DOHH2 (cell line): ENCODE data around the gene NCLN.

Experiments
- CTCF ChIP-seq: fragments of 200-600 bp; sonication (generic); IDR thresholded peaks from one replicate; pipeline ENCODE4 v1.5.1; 2014; ENCODE audit warnings: antibody characterized with exemption, mild to moderate bottlenecking, low read depth, low read length; ENCODE audit not compliant: poor library complexity, severe bottlenecking
- EZH2phosphoT487 ChIP-seq: fragments of 200-600 bp; sonication (generic); IDR thresholded peaks from 2 replicates; pipeline ENCODE4 v1.6.1; 2017; ENCODE audit warnings: borderline replicate concordance, mild to moderate bottlenecking, antibody characterized with exemption, low read length, moderate library complexity, mixed read lengths

GRCh38 chr19:3211191-3211590 is 25.5 kb downstream of the NCLN start:
- TF ChIP-seq CTCF (no peak), EZH2phosphoT487 (no peak)
